ENCODE data around the gene MRPS5.

- TF ChIP-seq CTCF (IDR thresholded peaks at IDR 0.05 in 4 of 5, conservative IDR thresholded peaks at IDR 0.05 in 1 of 5) (no peak), POLR2A (IDR thresholded peaks at IDR 0.05) (no peak)
These were observed 61.8 kb downstream of the MRPS5 start for GRCh38 chr2:95059656-95060370.

Data from gastrocnemius medialis (tissue), 4 donors.